ENCODE measurements around the gene D2HGDH.

DNA sequence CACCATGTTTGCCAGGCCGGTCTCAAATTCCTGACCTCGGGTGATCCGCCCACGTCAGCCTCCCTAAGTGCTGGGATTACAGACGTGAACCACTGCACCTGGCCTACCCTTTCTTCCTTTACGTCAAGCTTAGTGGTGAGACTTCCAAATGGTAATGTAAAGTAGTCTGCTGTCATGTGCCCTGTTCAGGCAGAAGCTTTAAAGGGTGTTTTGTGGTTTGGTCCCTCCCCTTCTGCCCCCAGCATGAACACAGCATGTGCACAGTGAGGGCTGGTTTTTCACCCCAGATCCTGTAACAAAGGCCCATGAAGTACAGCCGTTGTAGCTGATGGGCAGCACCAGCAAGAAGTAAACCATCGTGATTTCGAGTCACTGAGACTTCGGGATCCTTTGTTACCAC, 45.1 kb upstream of the D2HGDH start:
- TF ChIP-seq CTCF (IDR thresholded peaks at IDR 0.05; ENCODE audit: low read length) (no peak), EZH2phosphoT487 (IDR thresholded peaks at IDR 0.05; ENCODE audit: low read length) (no peak)
